Endodermal cell (in vitro differentiated cells): ENCODE data around the gene ZNF827. TPM values are rescaled to one million over a fixed set of nuclear protein-coding genes. Genes with fewer than 3 reads are reported as not detected.

ENCODE experiments used
- DNase-seq: peaks from one replicate; pipeline ENCODE4 v3.0.0-alpha.2; 2017
- H3K27ac ChIP-seq: 2 replicates; pipeline ENCODE4 v1.5.1; 2013; ENCODE audit warnings: mild to moderate bottlenecking, low read depth, low read length, moderate library complexity
- H3K27me3 ChIP-seq: 2 replicates; pipeline ENCODE4 v1.6.1; 2013; ENCODE audit warnings: mild to moderate bottlenecking, low read length, moderate library complexity; ENCODE audit not compliant: insufficient read depth, control insufficient read depth, poor library complexity, severe bottlenecking
- H3K36me3 ChIP-seq: 2 replicates; pipeline ENCODE4 v1.7.0; 2013; ENCODE audit warnings: mild to moderate bottlenecking, low read length, moderate library complexity; ENCODE audit not compliant: control insufficient read depth, insufficient read depth
- H3K4me1 ChIP-seq: one replicate; pipeline ENCODE4 v1.7.0; 2013; ENCODE audit warnings: low read length; ENCODE audit not compliant: control insufficient read depth, insufficient read depth
- H3K4me3 ChIP-seq: 2 replicates; pipeline ENCODE4 v1.5.1; 2013; ENCODE audit warnings: mild to moderate bottlenecking, low read length, moderate library complexity
- H3K9ac ChIP-seq: 2 replicates; pipeline ENCODE4 v1.6.1; 2013; ENCODE audit warnings: mild to moderate bottlenecking, low read length, moderate library complexity; ENCODE audit not compliant: poor library complexity, severe bottlenecking; ENCODE audit errors: extremely low read depth
- H3K9me3 ChIP-seq: 2 replicates; pipeline ENCODE4 v1.6.1; 2013; ENCODE audit warnings: mild to moderate bottlenecking, low read length, moderate library complexity; ENCODE audit not compliant: control insufficient read depth
- H3K27ac Mint-ChIP-seq: 2 replicates; pipeline ENCODE4 v1.8.0; 2020; ENCODE audit warnings: mixed read lengths
- H3K27me3 Mint-ChIP-seq: 2 replicates; pipeline ENCODE4 v1.8.0; 2021; ENCODE audit warnings: mild to moderate bottlenecking, mixed read lengths; ENCODE audit not compliant: insufficient read depth
- H3K36me3 Mint-ChIP-seq: 2 replicates; pipeline ENCODE4 v1.8.0; 2020; ENCODE audit warnings: low read depth, mixed read lengths
- H3K4me1 Mint-ChIP-seq: 2 replicates; pipeline ENCODE4 v1.8.0; 2020; ENCODE audit warnings: mixed read lengths
- H3K4me3 Mint-ChIP-seq: 2 replicates; pipeline ENCODE4 v1.8.0; 2020; ENCODE audit warnings: mild to moderate bottlenecking, moderate library complexity, mixed read lengths
- H3K9me3 Mint-ChIP-seq: 2 replicates; pipeline ENCODE4 v1.8.0; 2020; ENCODE audit warnings: mild to moderate bottlenecking, mixed read lengths
- WGBS, 2 experiments: methylation state at CpG; one replicate each; pipeline versions ENCODE4 v1.1.5 to v1.1.7; 2013; ENCODE audit warnings: missing lambda C conversion rate in 2 of 2, mixed read lengths in 1 of 2; ENCODE audit not compliant: insufficient coverage in 1 of 2, insufficient read length in 1 of 2; 5-methylcytosine and 5-hydroxymethylcytosine counted together
- total RNA-seq, 2 donors: library from RNA; stranded (reverse); fragmentation: NEBNext Ultra II Directional in 1 of 2; extraction: Animal tissue kit (Norgen Biotek cat#: 25700) in 1 of 2; gene quantifications; 2 replicates in 1 of 2; 3 replicates in 1 of 2; pipeline ENCODE4 v1.2.1, GENCODE V29; 2021
- TF ChIP-seq, protein P1 (sequence below): fragments of 200-600 bp; sonication (generic); conservative IDR thresholded peaks from 2 replicates; pipeline ENCODE4 v1.5.0; 2021; ENCODE audit warnings: antibody characterized with exemption, mild to moderate bottlenecking

The ZNF827 gene
- total RNA-seq, 2 donors from 2014 or later = 33.0 to 34.9 TPM

DNA sequence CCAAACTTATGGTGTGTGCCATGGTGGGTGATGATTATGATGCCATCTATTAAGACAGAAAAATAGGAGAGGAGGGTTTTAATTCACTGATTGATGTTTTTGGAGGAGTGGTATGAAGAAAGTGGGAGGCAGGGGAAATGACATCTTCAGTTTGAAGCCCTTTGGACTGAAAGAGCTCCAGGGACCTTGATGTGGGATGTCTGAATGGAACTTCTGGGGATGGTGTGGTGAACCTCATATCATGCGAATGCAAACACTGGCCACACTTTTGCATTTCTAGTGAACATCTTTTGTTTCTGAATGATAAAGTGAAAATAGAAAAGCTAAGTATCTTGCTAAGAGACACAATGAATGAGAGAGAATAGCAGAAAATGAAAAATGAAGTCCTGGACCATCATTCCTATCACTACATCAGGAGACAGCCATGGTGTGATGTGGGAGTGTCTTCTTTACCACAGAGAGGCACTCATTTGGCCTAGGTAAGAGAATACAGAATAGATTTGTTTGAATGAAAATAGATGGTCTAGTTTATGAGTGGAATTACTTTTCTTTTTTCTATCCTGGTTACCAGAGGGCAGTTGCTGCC, 123.5 kb downstream of the ZNF827 start:
- Histone ChIP-seq H3K9me3 (peaks cover 20% of the 10 kb centered on the region), H3K27me3 (no peaks in the 10 kb centered on the region), H3K9ac (no peak overlapping the region), H3K4me3 (no peak overlapping the region), H3K4me1 (no peaks in the 10 kb centered on the region), H3K27ac (no peak overlapping the region), H3K36me3 (peaks cover 78% of the 10 kb centered on the region)
- Mint-ChIP-seq H3K4me1 (no peaks in the 10 kb centered on the region), H3K9me3 (peaks cover 13% of the 10 kb centered on the region), H3K4me3 (no peak overlapping the region), H3K27ac (no peak overlapping the region), H3K36me3 (peaks cover 81% of the 10 kb centered on the region), H3K27me3 (no peaks in the 10 kb centered on the region)
- TF ChIP-seq, protein P1, sequence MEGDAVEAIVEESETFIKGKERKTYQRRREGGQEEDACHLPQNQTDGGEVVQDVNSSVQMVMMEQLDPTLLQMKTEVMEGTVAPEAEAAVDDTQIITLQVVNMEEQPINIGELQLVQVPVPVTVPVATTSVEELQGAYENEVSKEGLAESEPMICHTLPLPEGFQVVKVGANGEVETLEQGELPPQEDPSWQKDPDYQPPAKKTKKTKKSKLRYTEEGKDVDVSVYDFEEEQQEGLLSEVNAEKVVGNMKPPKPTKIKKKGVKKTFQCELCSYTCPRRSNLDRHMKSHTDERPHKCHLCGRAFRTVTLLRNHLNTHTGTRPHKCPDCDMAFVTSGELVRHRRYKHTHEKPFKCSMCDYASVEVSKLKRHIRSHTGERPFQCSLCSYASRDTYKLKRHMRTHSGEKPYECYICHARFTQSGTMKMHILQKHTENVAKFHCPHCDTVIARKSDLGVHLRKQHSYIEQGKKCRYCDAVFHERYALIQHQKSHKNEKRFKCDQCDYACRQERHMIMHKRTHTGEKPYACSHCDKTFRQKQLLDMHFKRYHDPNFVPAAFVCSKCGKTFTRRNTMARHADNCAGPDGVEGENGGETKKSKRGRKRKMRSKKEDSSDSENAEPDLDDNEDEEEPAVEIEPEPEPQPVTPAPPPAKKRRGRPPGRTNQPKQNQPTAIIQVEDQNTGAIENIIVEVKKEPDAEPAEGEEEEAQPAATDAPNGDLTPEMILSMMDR = no peak
- DNase-seq = no peak
- 96 to 100% methylated on average over 1 of the region's 1 CpG for WGBS, 2 experiments

DNA sequence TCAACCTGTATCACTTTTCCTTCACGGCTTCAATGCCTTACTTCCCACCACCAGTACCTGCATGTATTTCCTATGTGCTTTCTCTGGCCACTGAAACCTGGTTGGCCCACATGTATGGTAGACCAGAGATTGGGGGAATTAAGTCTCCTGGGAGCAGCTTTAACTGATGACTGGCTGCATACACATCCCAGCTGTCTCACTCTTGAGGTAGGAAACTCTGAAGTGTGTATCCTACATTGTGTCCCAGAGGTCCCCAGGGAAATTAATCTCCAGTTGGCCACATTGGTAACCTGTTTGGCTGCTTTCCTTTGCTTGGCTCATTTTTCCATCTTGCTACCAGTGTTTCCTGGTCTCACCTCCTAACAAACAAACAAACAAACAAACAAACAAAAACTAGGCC, 124.4 kb downstream of the ZNF827 start:
- no peaks in the 10 kb centered on the region for H3K4me1 Mint-ChIP-seq
- H3K36me3 ChIP-seq = peaks cover 84% of the 10 kb centered on the region
- peaks cover 21% of the 10 kb centered on the region for H3K9me3 Mint-ChIP-seq
- H3K36me3 Mint-ChIP-seq = peaks cover 87% of the 10 kb centered on the region
- H3K4me1 ChIP-seq = no peaks in the 10 kb centered on the region
- H3K9ac ChIP-seq = no peak overlapping the region
- H3K4me3 Mint-ChIP-seq = no peak overlapping the region
- H3K27ac Mint-ChIP-seq = no peak overlapping the region
- TF ChIP-seq, protein P1 = no peak
- no peak for DNase-seq
- peaks cover 28% of the 10 kb centered on the region for H3K9me3 ChIP-seq
- no peaks in the 10 kb centered on the region for H3K27me3 ChIP-seq
- no peaks in the 10 kb centered on the region for H3K27me3 Mint-ChIP-seq
- no peak overlapping the region for H3K27ac ChIP-seq
- WGBS, 2 experiments = 94% methylated on average over 1 of the region's 1 CpG; no CpG with 5 or more reads in 1 of the 2 experiments
- H3K4me3 ChIP-seq = no peak overlapping the region

DNA sequence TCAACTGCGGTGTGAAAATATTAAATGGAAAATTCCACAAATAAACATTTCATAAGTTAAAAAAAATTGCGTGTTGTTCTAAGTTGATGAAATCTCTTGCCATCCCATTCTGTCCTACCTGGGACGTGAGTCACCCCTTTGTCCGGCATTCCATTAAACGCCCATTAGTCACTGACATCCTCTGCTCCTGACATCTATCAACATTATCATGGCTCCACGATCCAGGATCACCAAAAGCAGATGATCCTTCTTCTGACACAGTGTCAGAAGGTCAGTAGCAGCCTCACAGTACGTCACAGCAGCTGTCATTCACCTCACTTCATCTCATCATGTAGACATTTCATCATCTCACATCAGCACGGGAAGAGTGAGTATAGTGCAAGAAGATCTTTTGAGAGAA, 125.7 kb downstream of the ZNF827 start:
- H3K27ac Mint-ChIP-seq = no peak overlapping the region
- H3K36me3 Mint-ChIP-seq = peaks cover 93% of the 10 kb centered on the region
- peaks cover 41% of the 10 kb centered on the region for H3K9me3 ChIP-seq
- H3K4me1 Mint-ChIP-seq = no peaks in the 10 kb centered on the region
- H3K4me1 ChIP-seq = no peaks in the 10 kb centered on the region
- no peaks in the 10 kb centered on the region for H3K27me3 Mint-ChIP-seq
- 94% methylated on average over 8 of the region's 8 CpGs; no CpG with 5 or more reads in 1 of the 2 experiments for WGBS, 2 experiments
- H3K27ac ChIP-seq = no peak overlapping the region
- DNase-seq = no peak
- peaks cover 90% of the 10 kb centered on the region for H3K36me3 ChIP-seq
- peaks cover 32% of the 10 kb centered on the region for H3K9me3 Mint-ChIP-seq
- no peak overlapping the region for H3K4me3 Mint-ChIP-seq
- no peaks in the 10 kb centered on the region for H3K27me3 ChIP-seq
- TF ChIP-seq, protein P1 = no peak
- H3K4me3 ChIP-seq = no peak overlapping the region
- no peak overlapping the region for H3K9ac ChIP-seq
